Measurements from ENCODE around the gene TLE5. TPM values are rescaled to one million over a fixed set of nuclear protein-coding genes. Genes with fewer than 3 reads are reported as not detected.
A peak's percentile ranks its signal among the peaks of the same experiment; 100 is the strongest.

Gene TLE5
- total and polyA plus RNA-seq, 9 of the 15 experiments (the other 6 are each of a cell fraction or from before 2014, with no cell fraction given): 2.0 to 347 (median 235) TPM

DNA sequence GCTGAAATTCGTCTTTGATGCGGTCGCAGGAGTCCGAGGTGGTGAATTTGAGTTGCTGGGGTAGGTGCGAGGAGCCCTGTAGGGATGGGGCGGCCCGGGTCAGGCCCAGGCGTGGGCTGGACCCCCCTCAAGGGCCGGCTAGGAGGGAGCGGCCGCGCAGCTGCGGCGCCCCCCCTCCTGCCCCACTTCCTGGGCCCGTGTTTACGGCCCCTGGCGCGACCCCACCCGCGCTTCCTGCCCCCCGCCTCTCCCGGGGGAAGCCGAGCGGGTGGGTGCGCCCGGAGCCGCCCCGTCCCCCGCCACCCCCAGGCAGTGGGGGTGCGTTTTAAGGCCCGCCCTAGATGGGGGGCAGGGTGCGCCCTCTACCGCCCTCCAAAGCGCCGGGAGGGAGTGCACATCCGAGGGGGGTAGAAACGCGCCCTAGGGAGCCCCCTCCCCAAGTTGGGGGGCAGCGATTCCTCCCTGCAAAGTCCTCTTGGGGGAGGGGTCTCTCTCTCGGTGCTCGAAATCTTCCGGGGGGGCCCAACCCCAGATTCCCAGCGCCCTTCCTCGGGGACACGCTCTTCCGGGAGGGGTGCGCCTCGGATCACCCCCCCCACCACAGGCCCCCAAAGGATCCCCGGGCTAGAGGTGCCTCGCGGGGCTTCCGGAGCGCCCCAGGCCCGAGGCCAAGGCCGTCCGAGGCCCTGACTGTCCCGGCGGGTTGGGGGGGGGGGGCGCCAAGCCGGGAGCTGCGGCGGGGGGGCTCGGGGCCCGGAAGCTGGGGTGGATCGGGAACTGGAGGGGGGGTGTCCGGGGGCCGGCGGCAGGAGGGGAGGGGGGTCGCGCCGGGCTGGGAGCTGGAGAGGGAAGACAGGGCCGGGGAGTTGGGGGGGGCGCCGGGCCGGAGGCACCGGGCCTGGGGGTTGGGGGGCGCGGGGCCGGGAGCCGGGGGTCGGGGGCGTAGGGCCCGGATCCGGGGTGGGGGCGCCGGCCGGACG, 823 bp downstream of the TLE5 start (continued):
- TF ChIP-seq, protein P1, sequence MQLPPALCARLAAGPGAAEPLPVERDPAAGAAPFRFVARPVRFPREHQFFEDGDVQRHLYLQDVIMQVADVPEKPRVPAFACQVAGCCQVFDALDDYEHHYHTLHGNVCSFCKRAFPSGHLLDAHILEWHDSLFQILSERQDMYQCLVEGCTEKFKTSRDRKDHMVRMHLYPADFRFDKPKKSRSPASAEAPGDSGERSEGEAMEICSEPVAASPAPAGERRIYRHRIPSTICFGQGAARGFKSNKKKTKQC (CRISPR knock-in tag; IDR thresholded peaks at IDR 0.05): no peak; the same call in 1 of the 2 replicates
- TF ChIP-seq CBX2 (IDR thresholded peaks at IDR 0.05; ENCODE audit: insufficient read depth, low read length, poor library complexity, severe bottlenecking) (no peak), U2AF2 (optimal IDR thresholded peaks at IDR 0.05; ENCODE audit: low read depth, low read length) (no peak), BCL6 (CRISPR knock-in tag; IDR thresholded peaks at IDR 0.05) (no peak), RBFOX2 (IDR thresholded peaks at IDR 0.05; ENCODE audit: low read depth, low read length) (peak; percentile 71), HDAC1 (IDR thresholded peaks at IDR 0.05) (peak in 1 of 2 experiments; percentile 46; a peak in 1 of 4 replicates), CC2D1A (IDR thresholded peaks at IDR 0.05) (peak; percentile 12; the same call in 1 of the 2 replicates), ZSCAN32 (CRISPR knock-in tag; IDR thresholded peaks at IDR 0.05) (peak; percentile 50; the same call in 1 of the 2 replicates), POLR2G (IDR thresholded peaks at IDR 0.05; ENCODE audit: low read depth, low read length) (peak; percentile 71; the same call in 1 of the 2 replicates), CTBP1 (IDR thresholded peaks at IDR 0.05; ENCODE audit: borderline replicate concordance) (peak; percentile 27; the same call in 1 of the 2 replicates), RAD21 (CRISPR knock-in tag; conservative IDR thresholded peaks at IDR 0.05 in 1 of 2, IDR thresholded peaks at IDR 0.05 in 1 of 2) (peak; percentile 31 to 32; a peak in 2 of 4 replicates), CREM (IDR thresholded peaks at IDR 0.05; ENCODE audit: low read depth) (no peak), ZNF507 (tag; conservative IDR thresholded peaks at IDR 0.05) (no peak), TCF7L2 (IDR thresholded peaks at IDR 0.05; ENCODE audit: low read depth, low read length) (no peak), SMAD4 (CRISPR knock-in tag; conservative IDR thresholded peaks at IDR 0.05) (peak; percentile 57), XRCC3 (IDR thresholded peaks at IDR 0.05) (no peak), MCM5 (IDR thresholded peaks at IDR 0.05; ENCODE audit: low read depth) (no peak)
- TF ChIP-seq, protein P2, sequence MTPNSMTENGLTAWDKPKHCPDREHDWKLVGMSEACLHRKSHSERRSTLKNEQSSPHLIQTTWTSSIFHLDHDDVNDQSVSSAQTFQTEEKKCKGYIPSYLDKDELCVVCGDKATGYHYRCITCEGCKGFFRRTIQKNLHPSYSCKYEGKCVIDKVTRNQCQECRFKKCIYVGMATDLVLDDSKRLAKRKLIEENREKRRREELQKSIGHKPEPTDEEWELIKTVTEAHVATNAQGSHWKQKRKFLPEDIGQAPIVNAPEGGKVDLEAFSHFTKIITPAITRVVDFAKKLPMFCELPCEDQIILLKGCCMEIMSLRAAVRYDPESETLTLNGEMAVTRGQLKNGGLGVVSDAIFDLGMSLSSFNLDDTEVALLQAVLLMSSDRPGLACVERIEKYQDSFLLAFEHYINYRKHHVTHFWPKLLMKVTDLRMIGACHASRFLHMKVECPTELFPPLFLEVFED (CRISPR knock-in tag; conservative IDR thresholded peaks at IDR 0.05): 0 out of 2 replicates have a peak, but pooled peaks have one; percentile 65
- TF ChIP-seq, protein P3, sequence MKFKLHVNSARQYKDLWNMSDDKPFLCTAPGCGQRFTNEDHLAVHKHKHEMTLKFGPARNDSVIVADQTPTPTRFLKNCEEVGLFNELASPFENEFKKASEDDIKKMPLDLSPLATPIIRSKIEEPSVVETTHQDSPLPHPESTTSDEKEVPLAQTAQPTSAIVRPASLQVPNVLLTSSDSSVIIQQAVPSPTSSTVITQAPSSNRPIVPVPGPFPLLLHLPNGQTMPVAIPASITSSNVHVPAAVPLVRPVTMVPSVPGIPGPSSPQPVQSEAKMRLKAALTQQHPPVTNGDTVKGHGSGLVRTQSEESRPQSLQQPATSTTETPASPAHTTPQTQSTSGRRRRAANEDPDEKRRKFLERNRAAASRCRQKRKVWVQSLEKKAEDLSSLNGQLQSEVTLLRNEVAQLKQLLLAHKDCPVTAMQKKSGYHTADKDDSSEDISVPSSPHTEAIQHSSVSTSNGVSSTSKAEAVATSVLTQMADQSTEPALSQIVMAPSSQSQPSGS (CRISPR knock-in tag; IDR thresholded peaks at IDR 0.05): no peak
- TF ChIP-seq, protein P4, sequence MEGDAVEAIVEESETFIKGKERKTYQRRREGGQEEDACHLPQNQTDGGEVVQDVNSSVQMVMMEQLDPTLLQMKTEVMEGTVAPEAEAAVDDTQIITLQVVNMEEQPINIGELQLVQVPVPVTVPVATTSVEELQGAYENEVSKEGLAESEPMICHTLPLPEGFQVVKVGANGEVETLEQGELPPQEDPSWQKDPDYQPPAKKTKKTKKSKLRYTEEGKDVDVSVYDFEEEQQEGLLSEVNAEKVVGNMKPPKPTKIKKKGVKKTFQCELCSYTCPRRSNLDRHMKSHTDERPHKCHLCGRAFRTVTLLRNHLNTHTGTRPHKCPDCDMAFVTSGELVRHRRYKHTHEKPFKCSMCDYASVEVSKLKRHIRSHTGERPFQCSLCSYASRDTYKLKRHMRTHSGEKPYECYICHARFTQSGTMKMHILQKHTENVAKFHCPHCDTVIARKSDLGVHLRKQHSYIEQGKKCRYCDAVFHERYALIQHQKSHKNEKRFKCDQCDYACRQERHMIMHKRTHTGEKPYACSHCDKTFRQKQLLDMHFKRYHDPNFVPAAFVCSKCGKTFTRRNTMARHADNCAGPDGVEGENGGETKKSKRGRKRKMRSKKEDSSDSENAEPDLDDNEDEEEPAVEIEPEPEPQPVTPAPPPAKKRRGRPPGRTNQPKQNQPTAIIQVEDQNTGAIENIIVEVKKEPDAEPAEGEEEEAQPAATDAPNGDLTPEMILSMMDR (IDR thresholded peaks at IDR 0.05 in 2 of 3, conservative IDR thresholded peaks at IDR 0.05 in 1 of 3; ENCODE audit: insufficient read depth in 2 of 3, low read depth in 1 of 3, low read length in 3 of 3): peak; percentile 40 to 56 (median 51); a peak in 5 of 6 replicates
- TF ChIP-seq, protein P5, sequence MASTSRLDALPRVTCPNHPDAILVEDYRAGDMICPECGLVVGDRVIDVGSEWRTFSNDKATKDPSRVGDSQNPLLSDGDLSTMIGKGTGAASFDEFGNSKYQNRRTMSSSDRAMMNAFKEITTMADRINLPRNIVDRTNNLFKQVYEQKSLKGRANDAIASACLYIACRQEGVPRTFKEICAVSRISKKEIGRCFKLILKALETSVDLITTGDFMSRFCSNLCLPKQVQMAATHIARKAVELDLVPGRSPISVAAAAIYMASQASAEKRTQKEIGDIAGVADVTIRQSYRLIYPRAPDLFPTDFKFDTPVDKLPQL (IDR thresholded peaks at IDR 0.05; ENCODE audit: extremely low read depth, insufficient read length): no peak

Data from K562 (cell line).